Measurements from ENCODE around the gene TMEM138.

The TMEM138 gene

GRCh38 chr11:61342207-61342803, 19.9 kb upstream of the TMEM138 start:
- Histone ChIP-seq H3K27me3 (ENCODE audit: control insufficient read depth, insufficient read depth, low read length) (no peaks in the 10 kb centered on the region), H3K4me3 (ENCODE audit: low read length) (no peak overlapping the region), H3K27ac (ENCODE audit: low read length) (no peak overlapping the region), H3K4me1 (ENCODE audit: control insufficient read depth, insufficient read depth, low read length) (no peaks in the 10 kb centered on the region), H3K9me3 (ENCODE audit: control insufficient read depth, insufficient read depth, low read length) (no peaks in the 10 kb centered on the region), H3K36me3 (ENCODE audit: control insufficient read depth, insufficient read depth, low read length) (peaks cover 7% of the 10 kb centered on the region; the same call in 1 of the 2 replicates)
- no CpG with 5 or more reads among the region's 20 CpGs for WGBS (ENCODE audit: insufficient coverage, insufficient read length)
- no peak for DNase-seq (ENCODE audit: low read depth, low spot score)

- H3K27ac ChIP-seq (ENCODE audit: low read length), result no peak overlapping the region
- no peaks in the 10 kb centered on the region for H3K4me1 ChIP-seq (ENCODE audit: control insufficient read depth, insufficient read depth, low read length)
- H3K4me3 ChIP-seq (ENCODE audit: low read length), result no peak overlapping the region; the same call in 1 of the 2 replicates
- H3K27me3 ChIP-seq (ENCODE audit: control insufficient read depth, insufficient read depth, low read length), result no peaks in the 10 kb centered on the region
- no peak for DNase-seq (ENCODE audit: low read depth, low spot score)
- H3K36me3 ChIP-seq (ENCODE audit: control insufficient read depth, insufficient read depth, low read length), result peaks cover 7% of the 10 kb centered on the region; the same call in 1 of the 2 replicates
- WGBS (ENCODE audit: insufficient coverage, insufficient read length), result no CpG with 5 or more reads among the region's 29 CpGs
- H3K9me3 ChIP-seq (ENCODE audit: control insufficient read depth, insufficient read depth, low read length), result no peaks in the 10 kb centered on the region
Measured at GRCh38 chr11:61343792-61344745, 18.1 kb upstream of the TMEM138 start.

- DNase-seq (ENCODE audit: low read depth, low spot score), result no peak
- Histone ChIP-seq H3K36me3 (ENCODE audit: control insufficient read depth, insufficient read depth, low read length) (peaks cover 10% of the 10 kb centered on the region; the same call in 1 of the 2 replicates), H3K4me1 (ENCODE audit: control insufficient read depth, insufficient read depth, low read length) (no peaks in the 10 kb centered on the region), H3K27me3 (ENCODE audit: control insufficient read depth, insufficient read depth, low read length) (no peaks in the 10 kb centered on the region), H3K9me3 (ENCODE audit: control insufficient read depth, insufficient read depth, low read length) (no peaks in the 10 kb centered on the region), H3K27ac (ENCODE audit: low read length) (no peak overlapping the region), H3K4me3 (ENCODE audit: low read length) (no peak overlapping the region)
- WGBS (ENCODE audit: insufficient coverage, insufficient read length), result no CpG with 5 or more reads among the region's 4 CpGs
Measured at GRCh38 chr11:61345170-61345610, 17.0 kb upstream of the TMEM138 start.

- Histone ChIP-seq H3K27ac (ENCODE audit: low read length) (no peak overlapping the region), H3K4me3 (ENCODE audit: low read length) (no peak overlapping the region), H3K9me3 (ENCODE audit: control insufficient read depth, insufficient read depth, low read length) (no peaks in the 10 kb centered on the region), H3K27me3 (ENCODE audit: control insufficient read depth, insufficient read depth, low read length) (no peaks in the 10 kb centered on the region), H3K4me1 (ENCODE audit: control insufficient read depth, insufficient read depth, low read length) (no peaks in the 10 kb centered on the region), H3K36me3 (ENCODE audit: control insufficient read depth, insufficient read depth, low read length) (peaks cover 13% of the 10 kb centered on the region; the same call in 1 of the 2 replicates)
- whole genome bisulfite sequencing (ENCODE audit: insufficient coverage, insufficient read length), result no CpG with 5 or more reads among the region's 14 CpGs
- DNase-seq (ENCODE audit: low read depth, low spot score), result no peak
Measured at GRCh38 chr11:61345954-61346843, 16.0 kb upstream of the TMEM138 start.

- H3K4me1 ChIP-seq (ENCODE audit: control insufficient read depth, insufficient read depth, low read length), result no peaks in the 10 kb centered on the region
- H3K9me3 ChIP-seq (ENCODE audit: control insufficient read depth, insufficient read depth, low read length), result no peaks in the 10 kb centered on the region
- H3K27me3 ChIP-seq (ENCODE audit: control insufficient read depth, insufficient read depth, low read length), result no peaks in the 10 kb centered on the region
- no CpG with 5 or more reads among the region's 11 CpGs for WGBS (ENCODE audit: insufficient coverage, insufficient read length)
- no peak overlapping the region for H3K4me3 ChIP-seq (ENCODE audit: low read length)
- H3K36me3 ChIP-seq (ENCODE audit: control insufficient read depth, insufficient read depth, low read length), result peaks cover 15% of the 10 kb centered on the region; the same call in 1 of the 2 replicates
- no peak overlapping the region for H3K27ac ChIP-seq (ENCODE audit: low read length)
- DNase-seq (ENCODE audit: low read depth, low spot score), result no peak
Measured at GRCh38 chr11:61347916-61348461, 14.2 kb upstream of the TMEM138 start.

GRCh38 chr11:61349189-61349751, 12.9 kb upstream of the TMEM138 start:
- H3K27ac ChIP-seq (ENCODE audit: low read length), result no peak overlapping the region
- WGBS (ENCODE audit: insufficient coverage, insufficient read length), result no CpG with 5 or more reads among the region's 12 CpGs
- H3K36me3 ChIP-seq (ENCODE audit: control insufficient read depth, insufficient read depth, low read length), result peaks cover 17% of the 10 kb centered on the region; the same call in 1 of the 2 replicates
- no peaks in the 10 kb centered on the region for H3K4me1 ChIP-seq (ENCODE audit: control insufficient read depth, insufficient read depth, low read length)
- no peaks in the 10 kb centered on the region for H3K9me3 ChIP-seq (ENCODE audit: control insufficient read depth, insufficient read depth, low read length)
- DNase-seq (ENCODE audit: low read depth, low spot score), result no peak
- H3K27me3 ChIP-seq (ENCODE audit: control insufficient read depth, insufficient read depth, low read length), result no peaks in the 10 kb centered on the region
- no peak overlapping the region for H3K4me3 ChIP-seq (ENCODE audit: low read length)

GRCh38 chr11:61349916-61350315, 12.3 kb upstream of the TMEM138 start:
- no peak overlapping the region for H3K4me3 ChIP-seq (ENCODE audit: low read length)
- no peaks in the 10 kb centered on the region for H3K4me1 ChIP-seq (ENCODE audit: control insufficient read depth, insufficient read depth, low read length)
- peaks cover 17% of the 10 kb centered on the region; the same call in 1 of the 2 replicates for H3K36me3 ChIP-seq (ENCODE audit: control insufficient read depth, insufficient read depth, low read length)
- no CpG with 5 or more reads among the region's 10 CpGs for WGBS (ENCODE audit: insufficient coverage, insufficient read length)
- H3K27me3 ChIP-seq (ENCODE audit: control insufficient read depth, insufficient read depth, low read length), result no peaks in the 10 kb centered on the region
- no peak overlapping the region for H3K27ac ChIP-seq (ENCODE audit: low read length)
- no peaks in the 10 kb centered on the region for H3K9me3 ChIP-seq (ENCODE audit: control insufficient read depth, insufficient read depth, low read length)
- no peak for DNase-seq (ENCODE audit: low read depth, low spot score)

GRCh38 chr11:61350336-61350735, 11.8 kb upstream of the TMEM138 start:
- Histone ChIP-seq H3K4me3 (ENCODE audit: low read length) (no peak overlapping the region), H3K27ac (ENCODE audit: low read length) (no peak overlapping the region), H3K36me3 (ENCODE audit: control insufficient read depth, insufficient read depth, low read length) (peaks cover 17% of the 10 kb centered on the region; the same call in 1 of the 2 replicates), H3K9me3 (ENCODE audit: control insufficient read depth, insufficient read depth, low read length) (no peaks in the 10 kb centered on the region), H3K27me3 (ENCODE audit: control insufficient read depth, insufficient read depth, low read length) (no peaks in the 10 kb centered on the region), H3K4me1 (ENCODE audit: control insufficient read depth, insufficient read depth, low read length) (no peaks in the 10 kb centered on the region)
- no CpG with 5 or more reads among the region's 1 CpG for WGBS (ENCODE audit: insufficient coverage, insufficient read length)
- DNase-seq (ENCODE audit: low read depth, low spot score), result no peak

GRCh38 chr11:61350803-61351202, 11.4 kb upstream of the TMEM138 start:
- no CpG with 5 or more reads among the region's 8 CpGs for WGBS (ENCODE audit: insufficient coverage, insufficient read length)
- no peaks in the 10 kb centered on the region for H3K9me3 ChIP-seq (ENCODE audit: control insufficient read depth, insufficient read depth, low read length)
- peaks cover 17% of the 10 kb centered on the region; the same call in 1 of the 2 replicates for H3K36me3 ChIP-seq (ENCODE audit: control insufficient read depth, insufficient read depth, low read length)
- no peak for DNase-seq (ENCODE audit: low read depth, low spot score)
- H3K27ac ChIP-seq (ENCODE audit: low read length), result no peak overlapping the region
- no peaks in the 10 kb centered on the region for H3K27me3 ChIP-seq (ENCODE audit: control insufficient read depth, insufficient read depth, low read length)
- H3K4me1 ChIP-seq (ENCODE audit: control insufficient read depth, insufficient read depth, low read length), result no peaks in the 10 kb centered on the region
- H3K4me3 ChIP-seq (ENCODE audit: low read length), result no peak overlapping the region

Data from iPS DF 6.9 (cell line).